A673 (cell line): ENCODE results near the gene FBXL4.
"Not testable (repeated sequence)": the region's sequence is repeated elsewhere in the genome, so short reads cannot be mapped to it uniquely, and the experiment has no call there.

Experiments
- EZH2 ChIP-seq: fragments of 200-600 bp; sonication (generic); IDR thresholded peaks from 2 replicates; pipeline ENCODE4 v1.6.1; 2017; ENCODE audit warnings: borderline replicate concordance, low read depth, mild to moderate bottlenecking, mixed read lengths, antibody characterized with exemption, low read length; ENCODE audit not compliant: poor library complexity, severe bottlenecking
- TF ChIP-seq, protein P1 (sequence below): fragments of 300-800, 200-600 bp; sonication (generic); conservative IDR thresholded peaks from 2 replicates; pipeline ENCODE4 v1.5.1; 2017; ENCODE audit warnings: low read depth, mild to moderate bottlenecking, antibody characterized with exemption, low read length, moderate library complexity, mixed read lengths

DNA sequence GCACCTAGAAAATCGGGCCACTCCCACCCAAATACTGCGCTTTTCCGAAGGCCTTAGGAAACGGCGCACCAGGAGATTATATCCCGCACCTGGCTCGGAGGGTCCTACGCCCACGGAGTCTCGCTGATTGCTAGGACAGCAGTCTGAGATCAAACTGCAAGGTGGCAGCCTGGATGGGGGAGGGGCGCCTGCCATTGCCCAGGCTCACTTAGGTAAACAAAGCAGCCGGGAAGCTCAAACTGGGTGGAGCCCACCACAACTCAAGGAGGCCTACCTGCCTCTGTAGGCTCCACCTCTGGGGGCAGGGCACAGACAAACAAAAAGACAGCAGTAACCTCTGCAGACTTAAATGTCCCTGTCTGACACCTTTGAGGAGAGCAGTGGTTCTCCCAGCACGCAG is 36.8 kb downstream of the FBXL4 start:
- TF ChIP-seq, protein P1, sequence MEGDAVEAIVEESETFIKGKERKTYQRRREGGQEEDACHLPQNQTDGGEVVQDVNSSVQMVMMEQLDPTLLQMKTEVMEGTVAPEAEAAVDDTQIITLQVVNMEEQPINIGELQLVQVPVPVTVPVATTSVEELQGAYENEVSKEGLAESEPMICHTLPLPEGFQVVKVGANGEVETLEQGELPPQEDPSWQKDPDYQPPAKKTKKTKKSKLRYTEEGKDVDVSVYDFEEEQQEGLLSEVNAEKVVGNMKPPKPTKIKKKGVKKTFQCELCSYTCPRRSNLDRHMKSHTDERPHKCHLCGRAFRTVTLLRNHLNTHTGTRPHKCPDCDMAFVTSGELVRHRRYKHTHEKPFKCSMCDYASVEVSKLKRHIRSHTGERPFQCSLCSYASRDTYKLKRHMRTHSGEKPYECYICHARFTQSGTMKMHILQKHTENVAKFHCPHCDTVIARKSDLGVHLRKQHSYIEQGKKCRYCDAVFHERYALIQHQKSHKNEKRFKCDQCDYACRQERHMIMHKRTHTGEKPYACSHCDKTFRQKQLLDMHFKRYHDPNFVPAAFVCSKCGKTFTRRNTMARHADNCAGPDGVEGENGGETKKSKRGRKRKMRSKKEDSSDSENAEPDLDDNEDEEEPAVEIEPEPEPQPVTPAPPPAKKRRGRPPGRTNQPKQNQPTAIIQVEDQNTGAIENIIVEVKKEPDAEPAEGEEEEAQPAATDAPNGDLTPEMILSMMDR: not testable (repeated sequence)
- TF ChIP-seq EZH2: not testable (repeated sequence)
